Ascending aorta (tissue), 2 donors: ENCODE data around the gene B3GNT5. TPM values are rescaled to one million over a fixed set of nuclear protein-coding genes. Genes with fewer than 3 reads are reported as not detected.

ENCODE experiments used
- DNase-seq, 2 donors: peaks; one replicate each; pipeline ENCODE4 v3.0.0-alpha.2; 2019; ENCODE audit warnings: low spot score in 2 of 2
- H3K27ac ChIP-seq, 2 donors: fragments of 200-600 bp; sonication (generic); one replicate each; pipeline ENCODE4 v1.5.1; 2016 to 2017; ENCODE audit warnings: mild to moderate bottlenecking in 1 of 2
- H3K27me3 ChIP-seq: fragments of 200-600 bp; sonication (generic); one replicate; pipeline ENCODE4 v1.5.1; 2017
- H3K36me3 ChIP-seq, 2 donors: fragments of 200-600 bp; sonication (generic); one replicate each; pipeline ENCODE4 v1.5.1; 2016
- H3K4me1 ChIP-seq, 2 donors: fragments of 200-600 bp; sonication (generic); one replicate each; pipeline ENCODE4 v1.5.1; 2016 to 2017; ENCODE audit warnings: mild to moderate bottlenecking in 1 of 2
- H3K4me3 ChIP-seq, 2 donors: fragments of 200-600 bp; sonication (generic); one replicate each; pipeline ENCODE4 v1.5.1; 2016 to 2017; ENCODE audit warnings: mild to moderate bottlenecking in 1 of 2
- H3K9me3 ChIP-seq, 2 donors: fragments of 200-600 bp; sonication (generic); one replicate each; pipeline ENCODE4 v1.5.1; 2016
- intact Hi-C: fragments of 100-400 bp; cut with DNase I; formaldehyde crosslinking; loops from one replicate; pipeline ENCODE4 v1.15.1; 2023
- total RNA-seq: library from RNA; depleted of rRNA; stranded (reverse); fragments of >200 nt; gene quantifications from one replicate; pipeline ENCODE4 v1.1.0, GENCODE V29; 2016
- TF ChIP-seq, protein P1 (sequence below), 3 experiments: fragments of 200-600 bp in 2 of 3; fragments of 450-650 bp in 1 of 3; sonication (generic) in 2 of 3; IDR thresholded peaks; one replicate each; pipeline ENCODE4 v1.5.1; 2016 to 2019; ENCODE audit warnings: antibody characterized with exemption in 3 of 3, mild to moderate bottlenecking in 1 of 3, moderate library complexity in 1 of 3

B3GNT5 gene
- total RNA-seq, 1 donor from 2014 or later, result 0.11 TPM

DNA sequence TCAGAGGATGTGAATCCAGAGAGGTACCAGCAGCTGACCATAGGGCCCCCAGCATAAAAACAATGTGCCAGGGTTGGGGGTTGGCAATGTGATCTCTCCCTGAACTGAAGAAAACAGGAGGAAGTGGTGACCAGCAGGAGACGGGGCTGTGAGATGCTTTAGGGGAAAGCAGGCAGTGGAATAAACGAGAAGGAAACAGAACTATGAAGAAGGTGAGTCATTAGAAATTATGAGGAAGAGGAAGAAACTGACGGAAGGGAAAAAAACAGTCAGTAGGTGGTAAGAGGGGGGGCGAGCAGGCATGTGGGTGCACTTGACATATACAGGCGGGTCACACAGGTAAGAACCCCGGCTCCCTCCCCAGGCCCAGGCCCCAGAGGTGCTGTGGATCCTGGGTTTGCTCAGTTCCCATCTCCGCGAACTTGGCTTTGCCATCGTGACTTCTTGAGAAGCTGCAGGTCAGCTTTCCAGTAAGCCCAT, 42.2 kb upstream of the B3GNT5 start:
- intact Hi-C loops, result no loop called here
- Histone ChIP-seq H3K27ac (no peak overlapping the region), H3K9me3 (no peaks in the 10 kb centered on the region), H3K4me3 (no peak overlapping the region), H3K4me1 (no peaks in the 10 kb centered on the region), H3K36me3 (no peaks in the 10 kb centered on the region), H3K27me3 (no peaks in the 10 kb centered on the region)
- peak in 1 of 2 donors; percentile 63 for DNase-seq
- TF ChIP-seq, protein P1, sequence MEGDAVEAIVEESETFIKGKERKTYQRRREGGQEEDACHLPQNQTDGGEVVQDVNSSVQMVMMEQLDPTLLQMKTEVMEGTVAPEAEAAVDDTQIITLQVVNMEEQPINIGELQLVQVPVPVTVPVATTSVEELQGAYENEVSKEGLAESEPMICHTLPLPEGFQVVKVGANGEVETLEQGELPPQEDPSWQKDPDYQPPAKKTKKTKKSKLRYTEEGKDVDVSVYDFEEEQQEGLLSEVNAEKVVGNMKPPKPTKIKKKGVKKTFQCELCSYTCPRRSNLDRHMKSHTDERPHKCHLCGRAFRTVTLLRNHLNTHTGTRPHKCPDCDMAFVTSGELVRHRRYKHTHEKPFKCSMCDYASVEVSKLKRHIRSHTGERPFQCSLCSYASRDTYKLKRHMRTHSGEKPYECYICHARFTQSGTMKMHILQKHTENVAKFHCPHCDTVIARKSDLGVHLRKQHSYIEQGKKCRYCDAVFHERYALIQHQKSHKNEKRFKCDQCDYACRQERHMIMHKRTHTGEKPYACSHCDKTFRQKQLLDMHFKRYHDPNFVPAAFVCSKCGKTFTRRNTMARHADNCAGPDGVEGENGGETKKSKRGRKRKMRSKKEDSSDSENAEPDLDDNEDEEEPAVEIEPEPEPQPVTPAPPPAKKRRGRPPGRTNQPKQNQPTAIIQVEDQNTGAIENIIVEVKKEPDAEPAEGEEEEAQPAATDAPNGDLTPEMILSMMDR (IDR thresholded peaks at IDR 0.05), result no peak

- H3K4me1 ChIP-seq, result no peaks in the 10 kb centered on the region
- TF ChIP-seq, protein P1 (IDR thresholded peaks at IDR 0.05), result no peak
- H3K4me3 ChIP-seq, result no peak overlapping the region
- H3K27ac ChIP-seq, result no peak overlapping the region
- H3K27me3 ChIP-seq, result no peaks in the 10 kb centered on the region
- DNase-seq, result peak in 1 of 2 donors; percentile 69
- intact Hi-C loops, result no loop called here
- no peaks in the 10 kb centered on the region for H3K9me3 ChIP-seq
- no peaks in the 10 kb centered on the region for H3K36me3 ChIP-seq
Observed at GRCh38 chr3:183211352-183211751, 41.7 kb upstream of the B3GNT5 start.

DNA sequence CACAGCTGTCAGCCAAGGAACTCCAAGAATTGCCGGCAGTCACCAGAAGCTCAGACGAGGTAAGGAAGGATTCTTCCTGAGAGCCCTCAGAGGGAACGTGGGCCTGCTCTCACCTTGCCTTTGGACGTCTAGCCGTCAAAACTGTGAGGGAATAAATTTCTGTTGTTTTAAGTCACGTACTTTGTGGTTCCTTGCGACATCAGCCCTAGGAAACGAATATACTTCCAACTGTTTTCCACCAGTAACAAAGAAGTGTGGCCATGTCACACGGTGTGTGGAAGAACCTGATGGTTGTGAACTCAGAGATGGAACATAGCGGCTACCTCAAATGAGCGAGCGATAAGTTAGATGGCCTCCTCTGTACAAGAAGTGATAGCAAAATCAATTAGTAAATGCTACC, 41.0 kb upstream of the B3GNT5 start:
- no peaks in the 10 kb centered on the region for H3K4me1 ChIP-seq
- intact Hi-C loops, result no loop called here
- TF ChIP-seq, protein P1 (IDR thresholded peaks at IDR 0.05), result no peak
- H3K4me3 ChIP-seq, result no peak overlapping the region
- no peak for DNase-seq
- no peaks in the 10 kb centered on the region for H3K27me3 ChIP-seq
- H3K36me3 ChIP-seq, result no peaks in the 10 kb centered on the region
- H3K9me3 ChIP-seq, result no peaks in the 10 kb centered on the region
- H3K27ac ChIP-seq, result no peak overlapping the region

DNA sequence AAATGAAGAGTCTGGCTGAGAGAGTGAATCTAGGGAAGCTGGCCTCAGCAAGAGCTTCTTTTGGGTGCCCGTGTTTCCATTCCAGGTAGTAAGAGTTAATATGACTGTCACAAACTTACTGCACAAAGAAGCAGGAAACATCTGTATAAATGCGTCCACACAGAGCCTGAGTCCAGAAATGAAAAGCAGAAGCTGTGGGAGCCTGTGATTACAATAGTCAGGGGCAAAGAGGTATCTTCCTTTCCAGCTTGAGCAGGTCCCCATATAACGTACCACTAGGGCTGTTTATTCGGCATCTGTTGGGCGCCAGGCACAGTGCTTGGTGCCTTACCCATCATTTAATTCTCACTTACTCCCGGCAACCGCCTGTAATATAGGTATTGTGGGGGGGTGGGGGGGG, 40.5 kb upstream of the B3GNT5 start:
- no peak overlapping the region for H3K4me3 ChIP-seq
- no peak overlapping the region for H3K27ac ChIP-seq
- no peaks in the 10 kb centered on the region for H3K36me3 ChIP-seq
- no peaks in the 10 kb centered on the region for H3K9me3 ChIP-seq
- no peak for DNase-seq
- TF ChIP-seq, protein P1 (IDR thresholded peaks at IDR 0.05), result no peak
- H3K27me3 ChIP-seq, result no peaks in the 10 kb centered on the region
- H3K4me1 ChIP-seq, result no peaks in the 10 kb centered on the region
- intact Hi-C loops, result no loop called here

- Histone ChIP-seq H3K4me1 (no peaks in the 10 kb centered on the region), H3K27ac (no peak overlapping the region), H3K27me3 (no peaks in the 10 kb centered on the region), H3K36me3 (no peaks in the 10 kb centered on the region), H3K4me3 (no peak overlapping the region), H3K9me3 (no peaks in the 10 kb centered on the region)
- intact Hi-C loops, result no loop called here
- no peak for DNase-seq
- TF ChIP-seq, protein P1 (IDR thresholded peaks at IDR 0.05), result no peak
Observed at GRCh38 chr3:183213415-183214276, 39.4 kb upstream of the B3GNT5 start.
